Forelimb muscle (tissue), 1 donor: ENCODE results near the gene CPNE8. TPM values are rescaled to one million over a fixed set of nuclear protein-coding genes. Genes with fewer than 3 reads are reported as not detected.

Experiments used
- DNase-seq: peaks from one replicate; pipeline ENCODE4 v3.0.0-alpha.2; 2013; ENCODE audit warnings: low read depth
- polyA plus RNA-seq: library from polyadenylated mRNA; unstranded; fragments of 120-200 nt; gene quantifications from one replicate; pipeline ENCODE4 v1.2.1, GENCODE V29; 2013; ENCODE audit not compliant: insufficient read length

The CPNE8 gene
- polyA plus RNA-seq, 1 donor, result 6.4 TPM

- no peak for DNase-seq
Measured at GRCh38 chr12:38633511-38633910, 271.9 kb downstream of the CPNE8 start.

DNA sequence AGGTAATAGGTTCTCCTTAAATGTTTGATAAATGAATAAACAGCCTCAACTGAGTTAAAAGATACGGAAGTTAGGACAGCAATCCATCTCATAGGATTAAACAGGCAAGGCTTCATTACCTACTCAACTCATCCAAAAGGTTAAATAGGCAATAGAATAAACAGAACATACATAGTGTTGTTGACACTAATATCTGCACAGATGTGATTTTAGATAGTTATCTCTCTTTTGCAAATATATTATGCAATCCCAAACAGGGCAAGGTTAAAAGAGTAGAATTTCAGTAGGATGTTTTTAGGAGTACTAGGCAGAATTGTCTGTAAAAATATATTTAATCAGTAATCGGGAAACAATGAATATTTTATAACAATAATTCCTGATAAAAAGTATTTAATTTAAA is 276.3 kb downstream of the CPNE8 start:
- DNase-seq, result no peak

DNA sequence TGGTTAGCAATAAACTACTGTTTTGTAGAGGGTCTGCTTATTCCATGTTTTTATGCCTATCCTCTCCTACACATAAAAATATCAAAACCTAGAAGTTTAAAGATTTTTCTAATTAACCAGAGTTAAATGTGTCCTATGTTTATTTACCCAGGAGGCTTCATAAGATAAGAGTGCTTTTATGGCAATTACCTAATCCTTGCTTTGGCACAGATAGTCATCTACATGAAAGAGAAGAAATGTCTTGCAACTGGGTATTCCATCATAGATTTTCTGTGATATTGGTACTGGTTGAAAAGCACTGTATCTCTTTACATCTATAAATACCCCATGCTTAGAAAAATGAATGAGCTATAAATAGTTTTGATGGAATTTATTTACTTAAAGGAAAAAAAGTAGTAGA is 277.1 kb downstream of the CPNE8 start:
- no peak for DNase-seq

DNA sequence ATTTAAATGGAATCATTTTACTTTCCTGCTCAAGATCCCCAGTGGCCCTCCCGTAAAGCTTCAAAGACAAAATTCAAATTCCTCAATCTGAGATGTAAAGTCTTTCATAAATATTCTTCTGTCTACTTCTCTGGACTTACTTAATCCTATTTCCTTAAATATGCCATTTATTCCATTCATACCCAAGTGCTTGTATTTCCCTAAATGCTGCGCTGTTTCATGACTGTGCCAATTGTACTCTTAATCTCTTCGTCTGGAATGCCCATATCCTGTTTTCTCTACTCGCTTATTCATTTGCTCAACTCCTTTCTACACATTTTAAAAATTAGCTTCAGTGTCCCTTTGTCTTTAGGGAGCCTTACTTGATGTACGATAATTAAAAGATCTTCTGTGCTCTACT is 280.1 kb downstream of the CPNE8 start:
- DNase-seq, result no peak

- DNase-seq, result no peak
Measured at GRCh38 chr12:38614171-38614570, 291.2 kb downstream of the CPNE8 start.

GRCh38 chr12:38610808-38611350 is 294.5 kb downstream of the CPNE8 start:
- no peak for DNase-seq

- DNase-seq, result no peak
Measured at GRCh38 chr12:38607295-38607694, 298.1 kb downstream of the CPNE8 start.
